ENCODE results near the gene ATP1A1.

ATP1A1 gene

DNA sequence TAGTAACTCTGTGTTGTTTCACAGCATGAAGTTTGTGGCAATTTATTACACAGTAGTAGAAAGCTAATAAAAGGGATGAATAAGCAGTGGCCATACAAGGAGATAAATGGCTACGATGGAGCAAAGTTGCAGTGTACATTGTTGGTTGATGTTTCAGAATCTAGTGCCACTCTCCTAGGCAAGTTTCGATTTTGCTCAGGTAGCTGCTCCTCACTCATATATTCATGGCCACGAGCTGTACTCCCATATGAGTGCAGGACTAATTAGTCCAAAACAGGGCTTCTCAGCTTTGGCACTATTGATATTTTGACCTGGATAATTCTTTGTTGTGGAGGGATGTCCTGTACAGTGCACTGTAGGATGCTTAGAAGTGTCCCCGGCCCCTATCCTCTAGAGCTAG, 30.0 kb upstream of the ATP1A1 start:
- no peak overlapping the region for H3K4me3 ChIP-seq (ENCODE audit: low read depth, low read length)
- no peak for TF ChIP-seq CTCF (IDR thresholded peaks at IDR 0.05; ENCODE audit: borderline replicate concordance, insufficient read depth, low read depth, low read length)

GRCh38 chr1:116345011-116345410, 28.0 kb upstream of the ATP1A1 start:
- TF ChIP-seq CTCF (IDR thresholded peaks at IDR 0.05; ENCODE audit: borderline replicate concordance, insufficient read depth, low read depth, low read length) = no peak
- H3K4me3 ChIP-seq (ENCODE audit: low read depth, low read length) = no peak overlapping the region

DNA sequence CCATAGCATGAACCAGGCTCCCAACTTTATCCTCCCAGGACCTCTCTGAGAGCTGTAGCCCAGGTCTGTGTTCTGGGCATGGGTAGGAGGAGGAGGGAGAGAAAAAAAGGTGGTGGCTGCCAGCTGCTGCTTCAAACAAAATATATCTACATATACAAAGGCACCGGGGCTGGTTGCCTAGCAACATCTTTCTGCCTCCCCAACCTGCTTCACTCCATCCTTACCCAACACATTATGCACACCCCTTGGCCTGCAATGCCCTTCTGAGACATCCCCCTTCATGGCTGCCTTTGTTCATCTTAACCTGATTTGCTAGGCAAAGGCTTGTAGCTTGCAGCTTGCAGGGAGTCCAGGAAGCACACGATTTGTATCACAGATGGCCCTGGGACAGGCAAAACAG, 27.2 kb upstream of the ATP1A1 start:
- no peak for TF ChIP-seq CTCF (IDR thresholded peaks at IDR 0.05; ENCODE audit: borderline replicate concordance, insufficient read depth, low read depth, low read length)
- no peak overlapping the region for H3K4me3 ChIP-seq (ENCODE audit: low read depth, low read length)

- no peak overlapping the region for H3K4me3 ChIP-seq (ENCODE audit: low read depth, low read length)
- TF ChIP-seq CTCF (IDR thresholded peaks at IDR 0.05; ENCODE audit: borderline replicate concordance, insufficient read depth, low read depth, low read length) = no peak
Observed at GRCh38 chr1:116346943-116347673, 25.9 kb upstream of the ATP1A1 start.

DNA sequence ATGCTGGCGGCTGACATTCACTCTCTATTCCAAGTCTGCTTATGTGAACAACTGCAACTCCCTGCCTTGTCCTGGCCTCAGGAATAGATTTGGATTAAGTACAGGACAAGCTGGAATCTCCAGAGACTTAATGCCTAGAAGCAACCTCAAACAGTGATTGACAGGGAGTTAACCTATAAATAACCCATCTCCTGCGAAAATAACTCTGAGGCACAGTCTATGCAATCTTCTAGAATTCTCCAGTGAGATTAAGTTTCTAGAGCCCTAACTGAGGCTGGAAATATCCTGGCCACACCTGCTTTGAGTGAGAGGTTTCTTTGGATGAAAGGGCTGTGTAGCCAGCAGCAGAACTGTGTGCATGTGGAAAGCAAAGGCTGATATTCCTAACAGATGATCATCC, 25.3 kb upstream of the ATP1A1 start:
- TF ChIP-seq CTCF (IDR thresholded peaks at IDR 0.05; ENCODE audit: borderline replicate concordance, insufficient read depth, low read depth, low read length) = no peak
- no peak overlapping the region for H3K4me3 ChIP-seq (ENCODE audit: low read depth, low read length)

DNA sequence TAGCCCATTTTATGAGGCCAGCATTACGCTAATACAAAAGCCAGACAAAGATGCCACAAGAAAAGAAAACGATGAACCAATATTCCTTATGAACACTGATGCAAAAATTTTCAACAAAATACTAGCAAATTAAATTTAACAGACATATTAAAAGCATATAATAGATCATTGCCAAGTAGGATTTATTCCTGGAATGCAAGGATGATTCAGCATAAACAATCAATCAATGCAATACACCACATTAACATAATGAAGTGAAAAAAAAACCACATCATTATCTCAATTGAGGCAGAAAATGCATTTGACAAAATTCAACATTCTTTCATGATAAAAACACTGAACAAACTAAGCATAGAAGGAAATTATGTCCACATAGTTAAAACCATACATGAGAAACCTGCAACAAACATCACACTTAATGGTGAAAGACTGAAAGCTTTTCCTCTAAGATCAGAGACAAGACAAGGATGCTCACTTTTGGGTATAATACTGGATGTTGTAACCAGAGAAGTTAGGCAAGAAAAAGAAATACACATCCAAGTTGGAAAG, 22.9 kb upstream of the ATP1A1 start:
- TF ChIP-seq CTCF (IDR thresholded peaks at IDR 0.05; ENCODE audit: borderline replicate concordance, insufficient read depth, low read depth, low read length) = no peak
- H3K4me3 ChIP-seq (ENCODE audit: low read depth, low read length) = no peak overlapping the region

- H3K4me3 ChIP-seq (ENCODE audit: low read depth, low read length) = no peak overlapping the region
- TF ChIP-seq CTCF (IDR thresholded peaks at IDR 0.05; ENCODE audit: borderline replicate concordance, insufficient read depth, low read depth, low read length) = no peak
Observed at GRCh38 chr1:116351914-116352313, 21.1 kb upstream of the ATP1A1 start.
